NCI-H510A treated with DMSO at 0.1 percent for 48 hours (cell line): ENCODE measurements around the gene COG5.
"Not testable (repeated sequence)": the region's sequence is repeated elsewhere in the genome, so short reads cannot be mapped to it uniquely, and the experiment has no call there.

Experiments used
- DNase-seq: peaks from one replicate; lab custom pipeline; 2025; lab: John Stamatoyannopoulos, UW

Gene COG5

DNA sequence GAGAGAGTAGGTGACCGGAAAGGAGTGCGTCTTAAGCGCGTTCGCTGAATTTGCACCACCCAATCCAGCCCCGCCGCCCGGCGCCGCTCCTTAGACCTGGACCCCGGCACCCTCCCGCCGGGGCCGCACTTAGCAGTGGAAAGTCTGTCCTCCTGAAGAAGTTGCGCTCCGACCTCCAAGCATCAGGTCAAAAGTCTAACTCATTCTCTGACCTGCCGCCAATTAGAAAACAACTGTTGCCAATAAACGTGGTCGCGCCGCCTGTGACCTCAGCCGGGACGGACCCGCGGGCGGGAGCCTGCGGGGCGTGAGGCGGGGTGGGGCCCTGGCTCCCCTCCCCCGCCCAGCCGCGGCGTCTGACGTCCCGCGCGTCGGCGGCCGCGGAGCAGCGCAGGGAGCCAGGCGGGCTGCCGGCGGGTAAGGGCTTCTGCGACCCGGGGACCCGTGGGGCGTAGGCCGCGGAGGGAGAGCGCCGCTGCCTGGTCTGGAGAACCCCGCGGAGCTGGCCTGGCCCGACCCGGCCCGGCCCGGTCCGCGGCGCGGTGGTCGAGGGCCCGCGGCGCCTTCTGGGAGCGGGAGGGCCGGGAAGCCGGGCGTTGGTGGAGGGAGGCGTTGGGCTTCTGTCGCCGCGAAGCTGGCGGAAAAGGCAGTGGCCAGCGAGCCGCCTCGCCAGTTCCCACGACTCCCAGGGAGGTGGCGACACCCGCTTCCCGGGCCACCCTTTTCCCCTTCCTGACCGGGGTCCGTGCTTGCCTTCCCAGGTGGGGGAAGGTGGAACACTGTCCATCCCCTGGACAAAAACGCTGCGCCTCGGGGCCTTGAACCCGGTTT, 16.4 kb upstream of the COG5 start, which contains the start of gene BCAP29:
Gene BCAP29, plus strand, starts transcription at position 362 of the 831 bp plus-strand sequence. CDS start 527 bp downstream, outside the sequence.
- peak; percentile 19 for DNase-seq

DNA sequence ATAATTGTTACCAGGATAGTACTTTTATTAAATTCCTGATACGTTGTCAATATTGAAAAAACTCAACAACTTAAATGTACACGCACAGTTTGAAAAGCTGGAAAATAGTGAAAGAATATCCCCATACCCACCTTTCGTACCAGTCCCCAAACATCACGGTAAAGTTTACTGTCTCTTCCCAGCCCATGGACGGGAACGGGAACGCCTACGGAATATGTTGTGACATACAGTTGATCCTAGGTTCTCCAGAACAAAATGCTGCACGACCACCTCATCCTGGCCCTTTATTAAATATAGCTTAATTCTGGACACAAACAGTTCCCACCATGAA, 15.8 kb upstream of the COG5 start:
- no peak for DNase-seq

GRCh38 chr7:107573537-107573936, 9.8 kb upstream of the COG5 start:
- DNase-seq = no peak

GRCh38 chr7:107570298-107570697, 6.6 kb upstream of the COG5 start:
- no peak for DNase-seq

- no peak for DNase-seq
Observed at GRCh38 chr7:107564553-107565298, 1.0 kb upstream of the COG5 start.

DNA sequence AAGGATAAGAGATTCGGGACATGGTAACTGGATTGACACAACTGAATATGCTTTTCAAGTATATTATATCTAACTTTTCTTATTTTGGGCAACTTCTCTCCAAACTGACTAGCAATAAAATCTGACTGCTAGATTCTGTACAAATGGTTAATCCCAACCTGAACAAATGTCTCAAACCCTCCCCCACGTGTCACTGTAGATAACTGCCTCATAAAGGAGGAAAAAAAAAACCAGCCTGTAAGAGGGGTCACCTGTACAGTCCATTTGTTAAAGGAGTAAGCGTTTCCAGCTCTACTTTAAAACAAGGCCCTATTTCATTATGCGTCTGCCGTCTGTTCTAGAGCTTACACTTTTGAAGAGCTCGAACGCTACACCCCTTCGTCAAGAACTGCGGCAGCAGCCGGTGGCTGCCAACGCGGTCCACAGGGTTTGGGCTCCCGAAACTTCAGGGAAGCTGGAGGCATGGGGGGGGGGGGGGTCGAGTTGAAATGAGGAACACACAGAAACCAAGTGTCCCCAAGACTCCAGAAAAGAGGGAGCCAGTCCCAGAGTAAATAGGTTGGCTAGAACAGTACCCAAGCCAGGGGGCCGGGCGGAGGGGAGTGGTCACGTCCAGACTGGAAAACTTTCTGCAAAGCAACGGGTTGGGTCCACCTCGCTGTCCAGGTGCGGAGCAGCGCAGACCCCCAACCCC, 492 bp downstream of the COG5 start:
- DNase-seq = peak; percentile 47

GRCh38 chr7:107560898-107561516, 2.7 kb downstream of the COG5 start:
- no peak for DNase-seq

DNA sequence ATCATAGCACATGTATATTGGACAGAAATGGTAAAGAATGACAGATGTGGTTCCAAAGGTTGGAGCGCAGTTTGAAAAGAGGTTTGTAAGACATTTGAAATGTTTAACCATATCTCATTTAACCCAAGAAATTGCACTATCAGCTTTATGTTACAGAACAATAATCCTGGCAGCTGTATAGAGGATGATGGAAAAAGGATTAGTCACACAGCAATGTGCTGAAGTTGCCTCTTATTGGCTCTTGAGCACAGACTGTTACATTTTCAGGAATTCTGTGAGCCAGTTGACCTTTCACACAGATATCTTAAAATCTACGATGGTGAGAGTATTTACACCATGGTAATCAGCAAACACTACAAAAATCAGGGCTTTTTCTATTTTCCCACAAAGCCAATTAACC, 3.9 kb downstream of the COG5 start:
- DNase-seq = no peak

- DNase-seq = no peak
Observed at GRCh38 chr7:107555893-107556292, 7.8 kb downstream of the COG5 start.

DNA sequence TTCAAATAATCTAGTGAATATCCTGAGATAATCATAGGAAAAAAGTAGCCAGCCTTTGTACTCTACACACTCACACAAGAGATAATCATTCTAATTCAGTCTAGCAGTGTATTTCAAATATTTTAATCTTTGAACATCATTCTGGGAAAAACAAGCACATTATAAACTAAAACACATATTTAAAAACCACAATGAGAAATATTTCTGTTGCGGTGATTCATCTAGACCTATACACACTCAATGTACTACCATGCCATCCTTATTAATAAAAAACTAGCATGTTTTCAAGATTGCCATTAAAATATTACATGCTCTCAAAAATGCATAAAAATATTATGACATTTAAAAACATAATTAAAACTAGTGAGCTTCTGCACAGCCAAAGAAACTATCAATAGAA, 11.8 kb downstream of the COG5 start:
- no peak for DNase-seq

DNA sequence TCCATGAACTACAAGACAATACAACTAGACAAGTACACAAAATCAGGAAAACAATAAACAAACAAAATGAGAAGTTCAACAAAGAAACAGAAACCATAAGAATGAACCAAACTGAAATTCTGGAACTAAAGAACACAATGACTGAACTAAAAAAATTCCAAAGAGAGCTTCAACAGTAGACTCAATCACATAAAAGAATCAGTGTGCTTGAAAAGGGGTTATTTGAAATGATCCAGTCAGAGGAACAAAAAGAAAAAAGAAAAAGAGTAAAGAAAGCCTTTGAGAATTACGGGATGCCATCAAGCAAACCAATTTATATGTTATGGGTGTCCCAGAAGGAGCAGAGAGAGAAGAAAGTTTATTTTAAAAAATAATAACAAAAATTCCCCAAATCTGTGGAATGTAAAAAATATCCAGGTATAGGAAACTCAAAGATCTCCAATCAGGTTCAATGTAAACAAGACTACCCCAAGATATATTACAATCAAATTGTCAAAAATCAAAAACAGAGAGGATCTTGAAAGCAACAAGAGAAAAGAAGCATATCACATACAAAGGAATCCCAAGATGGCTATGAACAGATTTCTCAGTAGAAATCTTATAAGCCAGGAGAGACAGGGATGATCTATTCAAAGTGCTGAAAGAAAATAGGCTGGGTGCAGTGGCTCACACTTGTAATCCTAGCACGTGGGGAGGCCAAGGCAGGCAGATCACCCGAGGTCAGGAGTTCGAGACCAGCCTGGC, 18.7 kb downstream of the COG5 start:
- no peak for DNase-seq

GRCh38 chr7:107543338-107543993, 20.3 kb downstream of the COG5 start:
- no peak for DNase-seq

DNA sequence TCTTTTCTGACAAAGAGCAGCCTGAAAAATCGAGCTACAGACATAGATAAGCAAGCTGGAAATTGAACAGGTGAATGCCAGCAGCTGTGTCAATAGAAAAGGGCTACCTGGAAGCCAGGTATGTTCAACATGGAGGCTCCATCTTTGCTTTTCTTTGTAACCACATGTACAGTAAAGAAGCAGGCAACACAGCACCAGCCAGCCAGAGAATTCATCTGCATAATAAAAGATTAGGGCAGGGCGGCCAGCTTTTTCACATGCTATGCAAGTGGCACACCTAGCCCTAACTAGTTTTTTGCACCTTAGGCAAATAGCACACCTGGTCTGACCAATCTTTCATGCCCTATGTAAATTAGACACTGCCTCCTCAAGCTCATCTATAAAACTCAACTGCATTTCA, 25.7 kb downstream of the COG5 start:
- DNase-seq = peak; percentile 74

DNA sequence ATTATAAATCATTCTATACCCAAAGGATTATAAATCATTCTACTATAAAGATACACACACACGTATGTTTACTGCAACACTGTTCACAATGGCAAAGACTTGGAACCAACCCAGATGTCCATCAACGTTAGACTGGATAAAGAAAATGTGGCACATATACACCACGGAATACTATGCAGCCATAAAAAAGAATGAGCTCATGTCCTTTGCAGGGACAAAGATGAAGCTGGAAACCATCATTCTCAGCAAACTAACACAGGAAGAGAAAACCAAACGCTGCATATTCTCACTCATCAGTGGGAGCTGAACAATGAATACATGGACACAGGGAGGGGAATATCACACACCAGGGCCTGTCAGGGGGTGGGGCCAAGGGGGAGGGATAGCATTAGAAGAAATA, 26.5 kb downstream of the COG5 start:
- DNase-seq = not testable (repeated sequence)

DNA sequence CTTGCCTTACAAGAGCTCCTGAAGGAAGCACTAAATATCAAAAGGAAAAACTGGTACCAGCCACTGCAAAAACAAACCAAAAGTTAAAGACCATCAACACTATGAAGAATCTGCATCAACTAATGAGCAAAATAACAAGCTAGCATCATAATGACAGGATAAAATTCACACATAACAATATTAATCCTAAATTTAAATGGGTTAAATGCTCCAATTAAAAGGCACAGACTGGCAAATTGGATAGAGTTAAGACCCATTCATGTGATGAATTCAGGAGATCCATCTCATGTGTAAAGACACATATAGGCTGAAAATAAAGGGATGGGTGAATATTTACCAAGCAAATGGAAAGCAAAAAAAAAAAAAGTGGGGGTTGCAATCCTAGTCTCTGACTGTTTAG, 29.6 kb downstream of the COG5 start:
- DNase-seq = no peak

GRCh38 chr7:107530751-107531150, 33.0 kb downstream of the COG5 start:
- no peak for DNase-seq

GRCh38 chr7:107528461-107528860, 35.3 kb downstream of the COG5 start:
- DNase-seq = no peak

DNA sequence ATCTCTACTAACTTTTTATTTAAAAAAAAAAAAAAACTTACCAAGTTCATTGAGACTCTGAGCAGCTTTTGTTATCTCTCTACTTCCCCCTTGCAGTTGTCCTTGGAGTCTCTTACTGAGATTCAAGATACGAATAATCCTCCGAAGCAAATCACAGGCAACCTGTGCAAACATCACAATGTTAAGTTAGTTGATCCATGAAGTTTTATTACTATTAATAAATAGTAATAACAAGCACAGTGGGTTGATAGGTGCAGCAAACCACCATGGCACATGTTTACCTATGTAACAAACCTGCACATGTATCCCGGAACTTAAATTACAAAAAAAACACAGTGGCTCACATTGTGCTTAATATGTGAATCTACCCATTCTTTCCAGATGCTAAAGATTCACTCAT, 36.5 kb downstream of the COG5 start:
- no peak for DNase-seq

DNA sequence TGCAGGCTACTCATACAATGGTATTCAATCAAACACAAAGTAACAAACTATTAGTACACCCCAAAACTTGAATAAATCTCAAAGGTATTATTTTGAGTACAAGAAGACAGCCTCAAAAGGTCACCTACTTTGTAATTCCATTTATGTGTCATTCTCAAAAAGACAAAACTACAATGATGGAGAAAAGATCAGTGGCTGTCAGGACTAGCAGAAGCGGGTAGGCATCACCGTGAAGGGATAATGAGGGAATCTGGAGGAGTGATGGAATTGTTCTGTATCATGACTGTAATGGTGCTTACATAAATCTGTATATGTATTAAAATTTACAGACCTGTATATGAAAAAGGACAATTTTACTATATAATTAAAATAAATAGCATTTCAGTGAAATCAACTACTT, 37.0 kb downstream of the COG5 start:
- DNase-seq = no peak

GRCh38 chr7:107506674-107507339, 56.9 kb downstream of the COG5 start:
- DNase-seq = peak; percentile 50
